GM23338 (cell line): ENCODE results near the gene ADGRG4.

Experiments
- EZH2phosphoT487 ChIP-seq: fragments of 200-600 bp; sonication (generic); IDR thresholded peaks from one replicate; pipeline ENCODE4 v1.8.1; 2018; ENCODE audit warnings: antibody characterized with exemption; ENCODE audit not compliant: unreplicated experiment
- JUNB ChIP-seq: IDR thresholded peaks from one replicate; pipeline ENCODE4 v1.6.1; 2016; ENCODE audit warnings: antibody characterized with exemption; ENCODE audit not compliant: unreplicated experiment
- TF ChIP-seq, protein P1 (sequence below), 2 experiments: fragments of 200-600 bp in 1 of 2; sonication (generic) in 1 of 2; conservative IDR thresholded peaks; 2 replicates each; pipeline versions ENCODE4 v1.5.1 to v1.6.1; 2016 to 2017; ENCODE audit warnings: antibody characterized with exemption in 2 of 2, low read depth in 2 of 2, mild to moderate bottlenecking in 2 of 2, moderate library complexity in 1 of 2

DNA sequence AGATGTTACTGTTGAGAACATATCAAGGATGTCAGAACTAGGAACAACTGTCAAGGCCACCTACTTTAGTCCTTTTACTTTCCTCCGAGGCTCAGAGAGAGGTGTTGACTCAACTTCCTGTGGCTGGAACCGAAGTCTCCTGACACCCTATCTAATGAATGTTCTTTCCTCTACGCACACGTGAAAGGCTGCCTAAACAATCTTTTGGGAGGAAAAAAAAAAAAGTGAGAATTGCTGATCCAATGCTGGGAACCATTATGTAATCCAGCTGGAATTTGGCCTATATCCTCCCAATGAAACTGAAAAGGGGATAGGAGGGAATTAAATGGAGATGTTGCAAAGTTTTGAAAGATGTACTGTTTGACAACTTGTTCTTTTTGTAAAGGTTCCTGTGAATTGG is 41.2 kb upstream of the ADGRG4 start:
- TF ChIP-seq, protein P1, sequence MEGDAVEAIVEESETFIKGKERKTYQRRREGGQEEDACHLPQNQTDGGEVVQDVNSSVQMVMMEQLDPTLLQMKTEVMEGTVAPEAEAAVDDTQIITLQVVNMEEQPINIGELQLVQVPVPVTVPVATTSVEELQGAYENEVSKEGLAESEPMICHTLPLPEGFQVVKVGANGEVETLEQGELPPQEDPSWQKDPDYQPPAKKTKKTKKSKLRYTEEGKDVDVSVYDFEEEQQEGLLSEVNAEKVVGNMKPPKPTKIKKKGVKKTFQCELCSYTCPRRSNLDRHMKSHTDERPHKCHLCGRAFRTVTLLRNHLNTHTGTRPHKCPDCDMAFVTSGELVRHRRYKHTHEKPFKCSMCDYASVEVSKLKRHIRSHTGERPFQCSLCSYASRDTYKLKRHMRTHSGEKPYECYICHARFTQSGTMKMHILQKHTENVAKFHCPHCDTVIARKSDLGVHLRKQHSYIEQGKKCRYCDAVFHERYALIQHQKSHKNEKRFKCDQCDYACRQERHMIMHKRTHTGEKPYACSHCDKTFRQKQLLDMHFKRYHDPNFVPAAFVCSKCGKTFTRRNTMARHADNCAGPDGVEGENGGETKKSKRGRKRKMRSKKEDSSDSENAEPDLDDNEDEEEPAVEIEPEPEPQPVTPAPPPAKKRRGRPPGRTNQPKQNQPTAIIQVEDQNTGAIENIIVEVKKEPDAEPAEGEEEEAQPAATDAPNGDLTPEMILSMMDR (conservative IDR thresholded peaks at IDR 0.05; ENCODE audit: low read depth in 2 of 2), result no peak
- TF ChIP-seq EZH2phosphoT487, result no peak
- no peak for TF ChIP-seq JUNB
